Lung microvascular endothelial cell (primary cell): ENCODE measurements around the gene PLXNA1. TPM values are rescaled to one million over a fixed set of nuclear protein-coding genes. Genes with fewer than 3 reads are reported as not detected.

Experiments
- DNase-seq, 2 donors: peaks; one replicate each; pipeline versions ENCODE4 v3.0.0 to v3.0.0-alpha.2; 2010; ENCODE audit warnings: low read depth in 2 of 2
- total RNA-seq: library from RNA; depleted of rRNA; stranded (reverse); fragments of >200 nt; gene quantifications from 2 replicates; pipeline ENCODE4 v1.2.1, GENCODE V29; 2014

PLXNA1 gene
- total RNA-seq, 1 donor from 2014 or later = 15.1 TPM

- no peak for DNase-seq
Measured at GRCh38 chr3:126967386-126967785, 15.5 kb upstream of the PLXNA1 start.

GRCh38 chr3:126968391-126969390 lies 14.2 kb upstream of the PLXNA1 start:
- DNase-seq = no peak

- DNase-seq = no peak
Measured at GRCh38 chr3:126969586-126969985, 13.3 kb upstream of the PLXNA1 start.

GRCh38 chr3:126970101-126970500 lies 12.8 kb upstream of the PLXNA1 start:
- DNase-seq = no peak

- DNase-seq = no peak
Measured at GRCh38 chr3:126970921-126971320, 12.0 kb upstream of the PLXNA1 start.

- no peak for DNase-seq
Measured at GRCh38 chr3:126971891-126972351, 11.0 kb upstream of the PLXNA1 start.

- DNase-seq = no peak
Measured at GRCh38 chr3:126972866-126973265, 10.0 kb upstream of the PLXNA1 start.

GRCh38 chr3:126973814-126974213 lies 9.1 kb upstream of the PLXNA1 start:
- DNase-seq = no peak

- no peak for DNase-seq
Measured at GRCh38 chr3:126974756-126975155, 8.2 kb upstream of the PLXNA1 start.

- DNase-seq = no peak
Measured at GRCh38 chr3:126976906-126977305, 6.0 kb upstream of the PLXNA1 start.

- no peak for DNase-seq
Measured at GRCh38 chr3:126977821-126978220, 5.1 kb upstream of the PLXNA1 start.

- no peak for DNase-seq
Measured at GRCh38 chr3:126978291-126978690, 4.6 kb upstream of the PLXNA1 start.

GRCh38 chr3:126979046-126979628 lies 3.8 kb upstream of the PLXNA1 start:
- DNase-seq = peak in 1 of 2 donors; percentile 19

- no peak for DNase-seq
Measured at GRCh38 chr3:126980266-126980811, 2.6 kb upstream of the PLXNA1 start.

- no peak for DNase-seq
Measured at GRCh38 chr3:126982126-126982470, 817 bp upstream of the PLXNA1 start.

- DNase-seq = peak; percentile 18 to 38
Measured at GRCh38 chr3:126983276-126983652, 349 bp downstream of the PLXNA1 start.

GRCh38 chr3:126983653-126984390 lies 907 bp downstream of the PLXNA1 start:
- DNase-seq = peak; percentile 22 to 23

GRCh38 chr3:126984391-126985131 lies 1.6 kb downstream of the PLXNA1 start:
- no peak for DNase-seq

- DNase-seq = no peak
Measured at GRCh38 chr3:126985132-126985985, 2.4 kb downstream of the PLXNA1 start.

GRCh38 chr3:126986001-126986400 lies 3.1 kb downstream of the PLXNA1 start:
- DNase-seq = no peak
